HL-60 (cell line): ENCODE measurements around the gene AKNA.

ENCODE experiments used
- CTCF ChIP-seq: IDR thresholded peaks from one replicate; pipeline ENCODE4 v1.5.1; 2011; ENCODE audit warnings: low read length, control low read depth, inconsistent platforms; ENCODE audit not compliant: insufficient read depth
- GABPA ChIP-seq: IDR thresholded peaks from 2 replicates; pipeline ENCODE4 v1.6.1; 2012; ENCODE audit warnings: low read depth
- POLR2AphosphoS5 ChIP-seq: IDR thresholded peaks from 2 replicates; pipeline ENCODE4 v1.6.1; 2012; ENCODE audit warnings: low read depth

- TF ChIP-seq POLR2AphosphoS5 (no peak), CTCF (no peak), GABPA (no peak)
These were observed 91.4 kb downstream of the AKNA start for GRCh38 chr9:114296338-114296737.
